GM12878 (cell line): ENCODE data around the gene GRAMD1B. TPM values are rescaled to one million over a fixed set of nuclear protein-coding genes. Genes with fewer than 3 reads are reported as not detected.

ENCODE experiments used
- ATAC-seq: fragments of 200-7000 bp; cut with Tn5 transposase; 3 replicates; pipeline ENCODE4 v1.9.1; 2020; ENCODE audit warnings: mild to moderate bottlenecking, moderate library complexity
- BruUV-seq: library from RNA; stranded (reverse); fragments of 400-500 nt; replicated peaks from 2 replicates; lab custom pipeline; 2021; lab: Mats Ljungman, UMichigan
- CTCF ChIA-PET: fragments of 300-600 bp; sonication (Branson Sonifier 250); formaldehyde crosslinking; extraction: SDS; loops from one replicate; lab custom pipeline; 2021; ENCODE audit warnings: inconsistent platforms; lab: Yijun Ruan, JAX
- POLR2A ChIA-PET: fragments of 350-600 bp; formaldehyde crosslinking; extraction: SDS; loops from one replicate; lab custom pipeline; 2021; ENCODE audit warnings: inconsistent platforms; lab: Charles Lee
- RAD21 ChIA-PET: fragments of 300-600 bp; sonication (Branson Sonifier 250); formaldehyde crosslinking; loops from one replicate; lab custom pipeline; 2023; ENCODE audit warnings: antibody characterized with exemption; ENCODE audit not compliant: unreplicated experiment; lab: Charles Lee
- SMC1A ChIA-PET: fragments of 300-600 bp; sonication (Branson Sonifier 250); formaldehyde crosslinking; loops from one replicate; lab custom pipeline; 2023; ENCODE audit not compliant: unreplicated experiment, uncharacterized antibody; lab: Charles Lee
- DNase-seq: peaks from one replicate; pipeline ENCODE4 v3.0.0-alpha.2; 2011; ENCODE audit warnings: low read depth, low spot score
- FAIRE-seq: peaks from 3 replicates; lab custom pipeline; 2011; peaks lifted over from hg19 to GRCh38; lab: Jason Lieb, UNC
- H2AFZ ChIP-seq: 2 replicates; pipeline ENCODE4 v1.6.0; 2011; ENCODE audit warnings: low read depth, low read length, control low read depth; ENCODE audit not compliant: control insufficient read depth
- H3K27ac ChIP-seq: 2 replicates; pipeline ENCODE4 v1.5.1; 2011; ENCODE audit warnings: control low read depth; ENCODE audit not compliant: control insufficient read depth, insufficient read depth
- H3K27me3 ChIP-seq, 2 experiments: replicated peaks in 1 of 2; 2 replicates each; pipeline versions ENCODE4 v1.6.0 to v1.6.1; 2011; ENCODE audit warnings: low read length in 1 of 2; ENCODE audit not compliant: control insufficient read depth in 2 of 2, insufficient read depth in 2 of 2
- H3K36me3 ChIP-seq, 2 experiments: 2 replicates each; pipeline ENCODE4 v1.5.1; 2011; ENCODE audit warnings: low read length in 1 of 2; ENCODE audit not compliant: control insufficient read depth in 2 of 2, insufficient read depth in 2 of 2
- H3K4me1 ChIP-seq: 2 replicates; pipeline ENCODE4 v1.6.1; 2011; ENCODE audit warnings: mild to moderate bottlenecking, low read length, moderate library complexity, mixed read lengths; ENCODE audit not compliant: control insufficient read depth, insufficient read depth
- H3K4me2 ChIP-seq: 2 replicates; pipeline ENCODE4 v1.6.0; 2011; ENCODE audit warnings: control low read depth; ENCODE audit not compliant: control insufficient read depth, insufficient read depth
- H3K4me3 ChIP-seq: fragments of 200-600 bp; sonication (generic); 2 replicates; pipeline ENCODE4 v1.5.1; 2016
- H3K79me2 ChIP-seq: 2 replicates; pipeline ENCODE4 v1.6.0; 2011; ENCODE audit warnings: low read length; ENCODE audit not compliant: control insufficient read depth, insufficient read depth
- H3K9ac ChIP-seq: 2 replicates; pipeline ENCODE4 v1.8.0; 2011; ENCODE audit warnings: low read length, control low read depth, mixed read lengths; ENCODE audit not compliant: control insufficient read depth, insufficient read depth
- H3K9me3 ChIP-seq: replicated peaks from 3 replicates; pipeline ENCODE4 v1.5.1; 2011; ENCODE audit warnings: mild to moderate bottlenecking, low read length; ENCODE audit not compliant: control insufficient read depth, insufficient read depth
- H4K20me1 ChIP-seq: 2 replicates; pipeline ENCODE4 v1.6.0; 2011; ENCODE audit not compliant: control insufficient read depth, insufficient read depth
- RAD21 ChIP-seq: IDR thresholded peaks from 2 replicates; pipeline ENCODE4 v1.6.1; 2011; ENCODE audit warnings: mild to moderate bottlenecking, low read depth, low read length, moderate library complexity; ENCODE audit not compliant: insufficient read depth
- STAT3 ChIP-seq: IDR thresholded peaks from 2 replicates; pipeline ENCODE4 v1.6.1; 2011; ENCODE audit warnings: low read depth, low read length, improper control_type of control experiment
- WGBS: methylation state at CpG from one replicate; pipeline ENCODE4 v1.1.6; 2016; ENCODE audit warnings: low lambda C conversion rate; ENCODE audit not compliant: insufficient replicate concordance, insufficient coverage; ENCODE audit errors: missing lambda C conversion rate; 5-methylcytosine and 5-hydroxymethylcytosine counted together
- in situ Hi-C: fragments of 300-500 bp; cut with MboI; formaldehyde crosslinking; loops from 9 replicates; pipeline ENCODE4 v1.14.3; 2018; ENCODE audit warnings: mixed read lengths
- intact Hi-C: fragments of 100-400 bp; cut with micrococcal nuclease; formaldehyde crosslinking; loops from one replicate; pipeline ENCODE4 v1.14.2; 2022; ENCODE audit not compliant: unreplicated experiment
- polyA plus RNA-seq, 11 experiments: library from polyadenylated mRNA; depleted of rRNA in 4 of 11; unstranded in 6 of 11; stranded (reverse) in 5 of 11; fragments of >200 nt; fragmentation: Nextera tagmentation in 4 of 11; fragmentation: Illumina TruSeq in 1 of 11; extraction: Ambion mirVana in 4 of 11; extraction: Trizol in 1 of 11; gene quantifications; 1 replicate in 1 of 11; 2 replicates in 10 of 11; pipeline versions ENCODE4 v1.2.1 to v1.2.3, GENCODE V29; 2011 to 2016; ENCODE audit warnings: inconsistent platforms in 2 of 11, missing spikeins in 2 of 11, low read depth in 1 of 11
- total RNA-seq, 4 experiments: library from RNA; depleted of rRNA in 3 of 4; stranded (reverse); fragments of >200 nt in 3 of 4; fragmentation: Illumina TruSeq in 1 of 4; extraction: Trizol in 1 of 4; gene quantifications; 2 replicates each; pipeline versions ENCODE4 v1.2.1 to v1.2.3, GENCODE V29; 2013 to 2021
- TF ChIP-seq, protein P1 (sequence below): fragments of 450-650 bp; conservative IDR thresholded peaks from 2 replicates; pipeline ENCODE4 v1.6.1; 2017; ENCODE audit warnings: mild to moderate bottlenecking, moderate library complexity
- TF ChIP-seq, protein P2 (sequence below), 3 experiments: IDR thresholded peaks in 2 of 3; conservative IDR thresholded peaks in 1 of 3; 2 replicates each; pipeline ENCODE4 v1.5.1; 2011; ENCODE audit warnings: low read depth in 3 of 3, low read length in 3 of 3, mild to moderate bottlenecking in 3 of 3, control low read depth in 2 of 3, moderate library complexity in 2 of 3, inconsistent platforms in 1 of 3, mixed read lengths in 1 of 3; ENCODE audit not compliant: control insufficient read depth in 2 of 3, insufficient read depth in 1 of 3; ENCODE audit errors: extremely low read depth in 1 of 3

GRAMD1B gene
- total and polyA plus RNA-seq, 10 of the 15 experiments (the other 5 are each of a cell fraction or from before 2014, with no cell fraction given) = 1.9 to 49.1 (median 26.9) TPM

GRCh38 chr11:123594921-123595320 lies 164.9 kb downstream of the GRAMD1B start:
- BruUV-seq = no TSS peak
- CTCF ChIA-PET = interaction anchor here (0.6 kb wide), 1 partner anchor 476 kb away, joined by 3 read pairs; no protein-coding TSS in a partner anchor
- H3K36me3 ChIP-seq = peaks cover 0 to 6% of the 10 kb centered on the region in 2 experiments; a peak in 2 of 4 replicates
- no peak for DNase-seq
- H3K27ac ChIP-seq = no peak overlapping the region
- RAD21 ChIA-PET = no interaction called here
- SMC1A ChIA-PET = no interaction called here
- TF ChIP-seq, protein P1, sequence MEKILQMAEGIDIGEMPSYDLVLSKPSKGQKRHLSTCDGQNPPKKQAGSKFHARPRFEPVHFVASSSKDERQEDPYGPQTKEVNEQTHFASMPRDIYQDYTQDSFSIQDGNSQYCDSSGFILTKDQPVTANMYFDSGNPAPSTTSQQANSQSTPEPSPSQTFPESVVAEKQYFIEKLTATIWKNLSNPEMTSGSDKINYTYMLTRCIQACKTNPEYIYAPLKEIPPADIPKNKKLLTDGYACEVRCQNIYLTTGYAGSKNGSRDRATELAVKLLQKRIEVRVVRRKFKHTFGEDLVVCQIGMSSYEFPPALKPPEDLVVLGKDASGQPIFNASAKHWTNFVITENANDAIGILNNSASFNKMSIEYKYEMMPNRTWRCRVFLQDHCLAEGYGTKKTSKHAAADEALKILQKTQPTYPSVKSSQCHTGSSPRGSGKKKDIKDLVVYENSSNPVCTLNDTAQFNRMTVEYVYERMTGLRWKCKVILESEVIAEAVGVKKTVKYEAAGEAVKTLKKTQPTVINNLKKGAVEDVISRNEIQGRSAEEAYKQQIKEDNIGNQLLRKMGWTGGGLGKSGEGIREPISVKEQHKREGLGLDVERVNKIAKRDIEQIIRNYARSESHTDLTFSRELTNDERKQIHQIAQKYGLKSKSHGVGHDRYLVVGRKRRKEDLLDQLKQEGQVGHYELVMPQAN = no peak
- no peak for TF ChIP-seq RAD21
- POLR2A ChIA-PET = no interaction called here
- H3K9ac ChIP-seq = no peak overlapping the region
- in situ Hi-C loops = no loop called here
- H3K79me2 ChIP-seq = no peaks in the 10 kb centered on the region
- no peaks in the 10 kb centered on the region for H3K27me3 ChIP-seq
- no peaks in the 10 kb centered on the region for H4K20me1 ChIP-seq
- intact Hi-C loops = no loop called here
- no peak for ATAC-seq
- FAIRE-seq = no peak
- WGBS = 71% methylated on average over 4 of the region's 4 CpGs
- H3K4me3 ChIP-seq = no peak overlapping the region
- no peaks in the 10 kb centered on the region for H3K9me3 ChIP-seq
- H3K4me1 ChIP-seq = no peaks in the 10 kb centered on the region
- no peak overlapping the region for H2AFZ ChIP-seq
- no peak overlapping the region for H3K4me2 ChIP-seq

- RAD21 ChIA-PET = interaction anchor here (1.3 kb wide), 1 partner anchor 110 kb away, joined by 4 read pairs; no protein-coding TSS in a partner anchor
- DNase-seq (no peak), FAIRE-seq (no peak), ATAC-seq (no peak)
- intact Hi-C loops (no loop called here), in situ Hi-C loops (no loop called here)
- POLR2A ChIA-PET = no interaction called here
- Histone ChIP-seq H4K20me1 (no peaks in the 10 kb centered on the region), H3K9ac (no peak overlapping the region), H3K9me3 (no peaks in the 10 kb centered on the region), H3K4me2 (no peak overlapping the region), H3K27ac (no peak overlapping the region), H3K4me3 (no peak overlapping the region), H2AFZ (no peak overlapping the region), H3K79me2 (no peaks in the 10 kb centered on the region), H3K4me1 (no peaks in the 10 kb centered on the region), H3K27me3 (no peaks in the 10 kb centered on the region), H3K36me3 (peaks cover 0 to 2% of the 10 kb centered on the region in 2 experiments; a peak in 2 of 4 replicates)
- SMC1A ChIA-PET = no interaction called here
- no peak for TF ChIP-seq STAT3
- TF ChIP-seq, protein P2, sequence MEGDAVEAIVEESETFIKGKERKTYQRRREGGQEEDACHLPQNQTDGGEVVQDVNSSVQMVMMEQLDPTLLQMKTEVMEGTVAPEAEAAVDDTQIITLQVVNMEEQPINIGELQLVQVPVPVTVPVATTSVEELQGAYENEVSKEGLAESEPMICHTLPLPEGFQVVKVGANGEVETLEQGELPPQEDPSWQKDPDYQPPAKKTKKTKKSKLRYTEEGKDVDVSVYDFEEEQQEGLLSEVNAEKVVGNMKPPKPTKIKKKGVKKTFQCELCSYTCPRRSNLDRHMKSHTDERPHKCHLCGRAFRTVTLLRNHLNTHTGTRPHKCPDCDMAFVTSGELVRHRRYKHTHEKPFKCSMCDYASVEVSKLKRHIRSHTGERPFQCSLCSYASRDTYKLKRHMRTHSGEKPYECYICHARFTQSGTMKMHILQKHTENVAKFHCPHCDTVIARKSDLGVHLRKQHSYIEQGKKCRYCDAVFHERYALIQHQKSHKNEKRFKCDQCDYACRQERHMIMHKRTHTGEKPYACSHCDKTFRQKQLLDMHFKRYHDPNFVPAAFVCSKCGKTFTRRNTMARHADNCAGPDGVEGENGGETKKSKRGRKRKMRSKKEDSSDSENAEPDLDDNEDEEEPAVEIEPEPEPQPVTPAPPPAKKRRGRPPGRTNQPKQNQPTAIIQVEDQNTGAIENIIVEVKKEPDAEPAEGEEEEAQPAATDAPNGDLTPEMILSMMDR (IDR thresholded peaks at IDR 0.05 in 2 of 3, conservative IDR thresholded peaks at IDR 0.05 in 1 of 3; ENCODE audit: control insufficient read depth in 2 of 3, extremely low read depth in 1 of 3, insufficient read depth in 1 of 3, low read depth in 3 of 3, low read length in 3 of 3) = peak in 1 of 3 experiments; percentile 27; a peak in 1 of 6 replicates
- CTCF ChIA-PET = interaction anchor here (1.4 to 1.7 kb wide), 2 partner anchors 9 to 21 kb away, joined by 4 to 8 read pairs; no protein-coding TSS in a partner anchor
- BruUV-seq = no TSS peak
- WGBS = 29% methylated on average over 2 of the region's 2 CpGs
Measured at GRCh38 chr11:123597859-123598258, 167.8 kb downstream of the GRAMD1B start.
